ENCODE data around the gene KIF12.
A peak's percentile ranks its signal among the peaks of the same experiment; 100 is the strongest.

The KIF12 gene

DNA sequence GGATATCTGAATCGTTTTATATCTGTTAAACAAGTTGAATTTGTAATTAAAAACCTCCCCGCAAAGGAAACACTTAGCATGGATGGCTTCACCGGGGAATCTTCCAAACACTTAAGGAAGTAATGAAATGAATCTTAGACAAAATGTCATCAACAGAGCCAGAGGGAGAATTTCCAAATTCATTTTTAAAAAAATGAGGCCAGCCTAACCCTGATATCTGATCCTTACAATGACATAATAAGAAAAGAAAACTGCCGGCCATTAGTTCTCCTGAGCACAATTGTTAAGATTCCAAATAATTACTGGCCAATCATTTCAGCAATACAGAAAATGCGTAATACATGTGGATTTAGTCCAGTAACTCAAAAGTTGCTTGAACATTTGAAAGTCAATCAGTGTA lies 6.1 kb upstream of the KIF12 start:
- TF ChIP-seq, protein P1, sequence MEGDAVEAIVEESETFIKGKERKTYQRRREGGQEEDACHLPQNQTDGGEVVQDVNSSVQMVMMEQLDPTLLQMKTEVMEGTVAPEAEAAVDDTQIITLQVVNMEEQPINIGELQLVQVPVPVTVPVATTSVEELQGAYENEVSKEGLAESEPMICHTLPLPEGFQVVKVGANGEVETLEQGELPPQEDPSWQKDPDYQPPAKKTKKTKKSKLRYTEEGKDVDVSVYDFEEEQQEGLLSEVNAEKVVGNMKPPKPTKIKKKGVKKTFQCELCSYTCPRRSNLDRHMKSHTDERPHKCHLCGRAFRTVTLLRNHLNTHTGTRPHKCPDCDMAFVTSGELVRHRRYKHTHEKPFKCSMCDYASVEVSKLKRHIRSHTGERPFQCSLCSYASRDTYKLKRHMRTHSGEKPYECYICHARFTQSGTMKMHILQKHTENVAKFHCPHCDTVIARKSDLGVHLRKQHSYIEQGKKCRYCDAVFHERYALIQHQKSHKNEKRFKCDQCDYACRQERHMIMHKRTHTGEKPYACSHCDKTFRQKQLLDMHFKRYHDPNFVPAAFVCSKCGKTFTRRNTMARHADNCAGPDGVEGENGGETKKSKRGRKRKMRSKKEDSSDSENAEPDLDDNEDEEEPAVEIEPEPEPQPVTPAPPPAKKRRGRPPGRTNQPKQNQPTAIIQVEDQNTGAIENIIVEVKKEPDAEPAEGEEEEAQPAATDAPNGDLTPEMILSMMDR (IDR thresholded peaks at IDR 0.05; ENCODE audit: low read depth, low read length), result no peak
- DNase-seq (ENCODE audit: low read depth, low spot score), result no peak
- in situ Hi-C loops (cut with HindIII; ENCODE audit: low sequenced_read_pairs), result no loop called here
- H3K4me3 ChIP-seq (ENCODE audit: low read depth, low read length), result no peak overlapping the region

DNA sequence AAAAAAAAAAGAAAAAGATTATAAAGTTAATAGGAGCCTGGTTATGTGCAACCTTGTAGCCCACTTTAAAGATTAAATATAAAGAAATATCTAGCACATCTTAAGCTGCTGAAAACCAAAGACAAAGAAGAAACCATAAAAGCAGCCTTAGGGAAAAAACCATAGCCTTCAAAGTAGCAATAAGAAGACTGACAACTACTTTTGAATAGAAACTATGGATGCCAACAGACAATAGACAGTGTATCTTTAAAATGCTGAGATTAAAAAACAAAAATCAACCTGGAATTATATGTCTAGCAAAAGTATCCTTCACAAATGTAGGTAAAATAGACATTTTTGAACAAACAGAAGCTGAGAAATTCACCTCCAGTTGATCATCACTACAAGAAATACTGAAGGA lies 3.4 kb upstream of the KIF12 start:
- in situ Hi-C loops (cut with HindIII; ENCODE audit: low sequenced_read_pairs), result no loop called here
- TF ChIP-seq, protein P1 (IDR thresholded peaks at IDR 0.05; ENCODE audit: low read depth, low read length), result no peak
- DNase-seq (ENCODE audit: low read depth, low spot score), result no peak
- H3K4me3 ChIP-seq (ENCODE audit: low read depth, low read length), result no peak overlapping the region

DNA sequence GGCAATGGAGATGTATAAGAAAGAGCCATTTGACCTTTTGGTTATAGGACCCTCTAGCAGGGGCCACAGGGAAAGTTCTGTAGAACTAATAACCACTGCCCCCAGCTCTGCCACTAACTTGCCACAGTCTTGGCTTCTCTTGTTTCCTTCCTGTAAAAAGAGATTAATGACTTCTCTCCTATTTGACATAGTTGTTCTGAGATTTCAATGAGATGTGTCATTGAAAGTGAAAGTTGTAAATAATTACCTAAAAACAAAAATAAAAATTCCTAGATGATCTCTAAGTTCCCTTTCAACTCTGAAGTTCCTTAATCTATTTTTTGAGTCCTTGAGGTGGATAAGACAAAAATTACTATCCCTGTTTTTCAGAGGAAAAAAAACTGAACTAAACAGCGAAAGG lies 1.4 kb upstream of the KIF12 start:
- in situ Hi-C loops (cut with HindIII; ENCODE audit: low sequenced_read_pairs), result no loop called here
- no peak for DNase-seq (ENCODE audit: low read depth, low spot score)
- H3K4me3 ChIP-seq (ENCODE audit: low read depth, low read length), result no peak overlapping the region
- TF ChIP-seq, protein P1 (IDR thresholded peaks at IDR 0.05; ENCODE audit: low read depth, low read length), result no peak

DNA sequence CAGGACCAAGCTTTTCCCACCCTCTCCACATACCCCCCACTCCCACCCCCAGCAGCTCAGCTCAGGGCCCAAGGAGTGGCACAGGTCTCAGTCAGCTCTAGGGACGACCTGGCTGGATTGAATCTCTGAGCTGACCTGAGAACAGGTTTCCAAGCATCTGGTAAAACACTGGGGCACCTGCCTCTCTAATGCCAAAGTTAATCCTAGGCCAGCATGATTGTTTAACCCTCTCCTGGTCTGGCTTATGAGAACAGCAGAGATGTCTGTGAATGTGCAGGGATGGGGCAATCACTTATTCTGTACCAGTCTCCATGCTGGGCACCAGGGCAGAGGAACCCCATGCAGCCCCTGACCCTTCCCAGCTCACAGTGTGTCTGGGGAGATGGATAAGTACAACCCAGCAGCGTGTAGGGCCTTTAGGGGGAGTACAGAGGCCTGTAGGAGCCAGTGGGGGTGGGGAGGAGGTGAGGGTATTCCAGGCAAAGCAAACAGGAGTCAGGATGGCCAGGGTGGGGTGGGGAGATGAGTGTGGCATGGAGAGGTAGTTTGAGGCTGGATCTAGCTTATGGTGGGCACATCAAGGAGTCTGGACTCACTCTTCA lies 678 bp upstream of the KIF12 start:
- no peak for DNase-seq (ENCODE audit: low read depth, low spot score)
- TF ChIP-seq, protein P1 (IDR thresholded peaks at IDR 0.05; ENCODE audit: low read depth, low read length), result no peak
- in situ Hi-C loops (cut with HindIII; ENCODE audit: low sequenced_read_pairs), result no loop called here
- no peak overlapping the region for H3K4me3 ChIP-seq (ENCODE audit: low read depth, low read length)

DNA sequence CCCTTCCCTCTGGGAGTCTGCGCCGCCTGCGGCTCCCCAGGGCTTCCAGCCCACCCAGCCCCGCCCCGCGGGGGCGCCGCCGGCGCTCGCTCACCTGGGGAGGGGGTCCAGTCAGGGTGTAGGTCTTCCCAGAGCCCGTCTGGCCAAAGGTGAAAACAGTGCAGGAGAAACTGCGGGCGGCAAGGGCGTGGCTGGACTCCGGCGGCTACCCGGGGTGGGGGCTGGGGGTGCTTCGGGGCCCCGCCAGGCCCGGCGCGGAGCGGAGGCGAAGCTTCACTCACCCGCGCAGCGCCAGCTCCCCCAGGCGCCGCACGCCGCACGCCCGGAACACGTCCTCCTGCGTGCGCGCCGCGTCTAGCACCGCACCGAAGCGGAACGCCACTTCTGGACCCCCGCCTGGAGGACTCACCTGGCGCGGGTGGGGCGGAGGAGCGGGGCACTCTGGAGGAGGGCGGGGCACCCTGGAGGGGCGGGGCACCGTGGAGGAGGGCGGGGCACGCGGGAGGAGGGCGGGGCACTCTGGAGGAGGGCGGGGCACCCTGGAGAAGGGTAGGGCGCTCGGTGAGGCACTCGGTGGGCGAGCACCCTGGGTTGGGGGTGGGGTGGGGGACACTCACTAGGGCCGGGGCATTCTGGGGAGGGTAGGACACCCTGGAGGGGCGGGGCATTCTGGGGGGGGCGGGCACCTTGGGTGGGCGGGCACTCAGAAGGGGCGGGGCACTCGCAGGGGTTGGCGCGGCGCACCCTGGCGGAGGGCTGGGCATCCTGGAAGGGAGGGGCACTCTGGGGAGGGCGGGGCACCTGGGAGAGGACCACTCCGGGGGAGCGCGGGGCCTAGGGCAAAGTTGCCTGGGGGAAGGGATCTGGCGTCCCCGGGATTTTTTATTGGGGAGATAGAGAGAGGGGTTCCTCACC lies 814 bp downstream of the KIF12 start:
- peak overlapping the region; percentile 17 for H3K4me3 ChIP-seq (ENCODE audit: low read depth, low read length)
- in situ Hi-C loops (cut with HindIII; ENCODE audit: low sequenced_read_pairs), result no loop called here
- TF ChIP-seq, protein P1 (IDR thresholded peaks at IDR 0.05; ENCODE audit: low read depth, low read length), result no peak
- no peak for DNase-seq (ENCODE audit: low read depth, low spot score)

DNA sequence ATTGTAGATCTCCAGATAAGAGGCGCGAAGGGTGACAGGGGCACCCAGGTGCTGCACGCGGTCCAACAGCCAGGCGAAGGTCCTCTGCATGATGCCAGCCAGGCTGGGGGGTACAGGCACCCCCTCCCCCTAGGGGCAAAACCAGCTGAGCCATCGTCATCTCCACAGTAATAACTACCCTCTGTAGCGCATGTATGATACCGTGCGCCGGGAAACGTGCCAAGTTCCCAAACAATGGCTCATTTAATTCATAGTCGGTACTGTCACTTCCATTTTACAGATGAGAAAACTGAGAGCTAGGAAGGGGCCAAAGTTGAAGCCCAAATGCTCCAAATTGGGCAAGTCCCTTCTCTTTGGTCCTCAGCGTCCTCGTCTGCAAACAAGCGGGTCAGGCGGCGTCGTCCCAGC lies 1.5 kb downstream of the KIF12 start:
- in situ Hi-C loops (cut with HindIII; ENCODE audit: low sequenced_read_pairs), result no loop called here

More for the DNA sequence above, 1.5 kb downstream of the KIF12 start:
- H3K4me3 ChIP-seq (ENCODE audit: low read depth, low read length), result no peak overlapping the region
- no peak for DNase-seq (ENCODE audit: low read depth, low spot score)
- TF ChIP-seq, protein P1 (IDR thresholded peaks at IDR 0.05; ENCODE audit: low read depth, low read length), result no peak

Measured in astrocyte of the spinal cord (primary cell).